DMS53 (cell line): ENCODE measurements around the gene KCNQ4.

Experiments used
- DNase-seq: peaks from one replicate; lab custom pipeline; 2025; lab: John Stamatoyannopoulos, UW

KCNQ4 gene

DNA sequence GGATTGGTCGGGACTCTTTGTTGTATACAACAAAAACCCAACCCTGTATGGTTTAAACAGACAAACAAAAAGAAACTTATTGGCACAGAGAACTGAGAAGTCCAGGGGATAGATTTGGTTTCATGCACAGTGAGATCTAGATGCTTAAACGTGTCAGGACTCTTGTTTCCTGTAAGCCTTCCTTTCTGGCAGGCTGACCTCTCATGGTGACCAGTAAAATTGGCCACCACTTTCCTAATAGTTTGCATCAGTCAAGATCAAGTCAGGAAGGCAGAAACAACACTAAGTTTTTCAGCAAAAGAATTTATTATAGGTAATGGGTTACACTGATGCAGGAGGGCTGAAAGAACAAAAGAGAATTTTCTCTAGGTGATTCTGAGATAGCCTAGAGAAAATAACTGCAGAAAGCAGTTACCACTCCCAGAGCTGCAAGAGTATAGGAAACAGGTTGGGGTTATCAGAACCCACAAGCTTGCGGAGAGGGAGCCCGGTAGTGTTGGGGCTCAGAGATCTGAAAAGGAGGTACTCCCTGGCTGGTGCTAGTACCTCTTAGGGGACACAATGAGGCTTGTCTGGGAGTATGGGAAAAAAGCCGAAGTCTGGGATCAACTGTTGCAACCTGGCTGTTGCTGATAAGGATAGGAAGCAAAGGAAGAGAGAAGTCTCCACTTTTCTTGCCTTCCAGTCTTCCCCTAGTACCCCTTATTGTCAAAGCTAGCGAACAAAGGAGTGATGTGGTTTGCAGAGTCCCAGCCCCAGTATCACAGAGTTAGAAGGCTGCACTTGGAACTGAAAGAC is 57.1 kb downstream of the KCNQ4 start:
- DNase-seq, result no peak

- DNase-seq, result no peak
These were observed 58.0 kb downstream of the KCNQ4 start for GRCh38 chr1:40841602-40842001.

DNA sequence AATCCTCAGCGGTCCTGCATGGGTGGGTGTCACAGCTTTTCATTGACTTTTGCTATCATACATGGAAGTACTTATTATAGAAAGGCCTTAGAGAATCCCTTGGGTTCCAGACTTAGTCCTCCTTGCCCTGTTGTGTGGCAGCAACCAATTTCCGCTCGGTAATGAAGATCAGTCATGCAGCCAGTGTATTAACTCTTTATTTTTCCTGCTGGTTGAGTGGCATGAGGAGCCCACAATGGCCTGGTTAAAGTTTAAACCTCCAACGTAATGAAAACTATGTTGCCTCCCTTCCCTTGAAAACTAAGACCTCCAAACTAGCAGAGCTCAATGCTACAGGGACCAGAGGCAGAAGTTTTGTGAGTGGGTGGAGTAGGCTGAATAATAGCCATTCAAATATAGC is 58.6 kb downstream of the KCNQ4 start:
- DNase-seq, result no peak

DNA sequence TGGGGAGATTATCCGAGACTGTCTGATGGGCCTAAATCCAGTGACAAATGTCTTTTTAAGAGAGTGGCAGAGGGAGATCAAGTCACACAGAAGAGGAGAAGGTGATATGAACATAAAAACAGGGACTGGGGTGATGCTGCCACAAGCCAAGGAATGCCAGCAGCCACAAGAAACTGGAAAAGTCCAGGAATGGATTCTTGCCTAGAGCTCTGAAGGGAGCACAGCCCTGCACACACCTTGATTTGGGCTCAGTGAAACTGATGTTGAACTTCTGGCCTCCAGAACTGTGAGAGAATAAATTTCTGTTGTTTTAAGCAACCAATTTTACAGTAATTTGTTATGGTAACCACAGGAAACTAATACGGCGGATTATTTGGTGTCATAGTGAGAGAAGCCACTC is 59.1 kb downstream of the KCNQ4 start:
- no peak for DNase-seq

DNA sequence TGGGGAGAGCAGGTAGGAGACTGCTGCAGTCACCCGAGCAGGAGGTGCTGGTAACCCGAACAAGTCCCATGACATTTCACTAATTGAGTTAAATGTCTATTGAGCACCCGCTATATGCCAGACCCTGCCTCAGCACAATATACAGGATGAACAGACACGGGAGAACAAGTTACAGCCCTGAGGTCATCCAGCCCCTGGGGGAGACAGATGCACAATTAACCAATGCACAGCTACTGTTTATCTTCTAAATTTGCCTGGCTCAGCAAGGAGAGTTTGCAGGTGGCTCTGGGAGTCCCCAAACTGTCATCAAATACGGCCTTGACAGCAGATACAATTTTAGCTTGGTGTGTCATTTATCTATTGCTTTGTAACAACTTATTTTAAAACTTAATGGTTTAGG is 60.5 kb downstream of the KCNQ4 start:
- DNase-seq, result no peak

GRCh38 chr1:40844887-40845878 is 61.6 kb downstream of the KCNQ4 start:
- DNase-seq, result no peak

DNA sequence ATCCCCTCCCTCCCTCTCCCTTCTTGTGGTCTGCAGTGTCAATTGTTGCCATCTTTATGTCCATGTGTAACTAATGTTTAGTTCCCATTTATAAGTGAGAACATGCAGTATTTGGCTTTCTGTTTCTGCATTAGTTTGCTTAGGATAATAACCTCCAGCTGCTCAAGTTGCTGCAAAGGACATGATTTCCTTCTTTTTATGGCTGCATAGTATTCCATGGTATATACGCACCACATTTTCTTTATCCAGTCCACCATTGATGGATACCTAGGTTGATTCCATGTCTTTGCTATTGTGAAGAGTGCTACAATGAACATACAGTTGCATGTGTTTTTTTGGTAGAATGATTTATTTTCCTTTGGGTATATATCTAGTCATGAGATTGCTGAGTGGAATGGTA is 62.3 kb downstream of the KCNQ4 start:
- no peak for DNase-seq

- no peak for DNase-seq
These were observed 63.6 kb downstream of the KCNQ4 start for GRCh38 chr1:40847023-40847745.

- DNase-seq, result peak; percentile 90
These were observed 65.1 kb downstream of the KCNQ4 start for GRCh38 chr1:40848530-40849189.

GRCh38 chr1:40849801-40850592 is 66.4 kb downstream of the KCNQ4 start:
- peak; percentile 80 for DNase-seq

GRCh38 chr1:40851643-40852042 is 68.1 kb downstream of the KCNQ4 start:
- DNase-seq, result no peak

DNA sequence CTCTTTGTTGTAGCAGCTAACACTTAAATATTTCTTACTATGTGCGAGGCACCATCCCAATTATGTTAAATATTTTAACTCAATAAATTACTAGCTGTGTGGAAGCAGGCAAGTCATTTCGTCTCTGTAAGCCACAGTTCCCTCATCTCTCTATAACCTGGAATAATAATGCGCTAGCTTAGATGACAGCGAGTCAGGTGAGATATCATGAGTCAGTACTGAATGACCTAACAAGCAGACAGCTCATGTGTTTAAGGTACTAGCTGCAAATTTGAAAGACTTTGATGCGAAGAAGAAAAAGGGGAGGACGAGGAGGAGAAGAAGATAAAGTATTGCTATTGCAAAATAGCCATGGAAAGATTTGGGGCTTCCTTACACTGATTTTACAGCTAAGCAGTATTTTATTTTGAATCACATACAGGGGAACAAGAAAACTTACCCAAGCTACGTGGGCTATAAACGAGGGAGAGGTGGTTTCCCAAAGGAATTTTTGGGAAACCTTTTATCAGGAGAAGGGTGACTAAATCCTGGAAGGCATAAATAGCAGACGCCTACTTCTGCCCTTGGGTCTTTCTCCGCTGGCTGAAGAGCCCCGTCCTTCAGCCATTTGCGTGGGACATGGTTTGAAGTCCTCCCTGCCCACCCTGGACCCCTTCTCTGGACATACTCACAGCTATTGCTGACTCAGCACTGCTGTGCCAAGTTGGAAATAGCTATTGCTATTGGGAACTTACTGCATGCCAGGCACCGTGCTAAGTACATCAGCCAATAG is 69.7 kb downstream of the KCNQ4 start:
- DNase-seq, result no peak

GRCh38 chr1:40853885-40854170 is 70.2 kb downstream of the KCNQ4 start:
- no peak for DNase-seq

DNA sequence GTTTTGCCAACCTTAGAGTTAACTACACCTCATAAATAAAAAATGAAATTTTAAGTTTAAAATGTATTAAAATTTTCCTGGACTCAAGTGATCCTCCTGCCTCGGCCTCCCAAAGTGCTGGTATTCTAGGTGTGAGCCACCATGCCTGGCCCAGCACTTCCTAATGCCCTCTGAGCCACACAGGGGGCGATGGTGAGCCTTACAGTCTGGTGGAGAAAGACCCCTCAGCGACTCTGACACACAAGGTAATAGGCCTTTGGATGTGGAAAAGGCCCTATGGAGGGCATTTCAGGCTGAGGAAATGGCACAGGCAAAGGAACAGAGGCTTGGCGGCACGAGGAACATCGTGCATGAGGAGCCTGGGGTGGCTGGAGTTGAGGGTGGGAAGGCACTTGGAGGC is 71.9 kb downstream of the KCNQ4 start:
- no peak for DNase-seq

- DNase-seq, result no peak
These were observed 72.5 kb downstream of the KCNQ4 start for GRCh38 chr1:40856116-40856515.

- no peak for DNase-seq
These were observed 73.2 kb downstream of the KCNQ4 start for GRCh38 chr1:40856656-40857302.

- DNase-seq, result no peak
These were observed 74.2 kb downstream of the KCNQ4 start for GRCh38 chr1:40857737-40858136.

DNA sequence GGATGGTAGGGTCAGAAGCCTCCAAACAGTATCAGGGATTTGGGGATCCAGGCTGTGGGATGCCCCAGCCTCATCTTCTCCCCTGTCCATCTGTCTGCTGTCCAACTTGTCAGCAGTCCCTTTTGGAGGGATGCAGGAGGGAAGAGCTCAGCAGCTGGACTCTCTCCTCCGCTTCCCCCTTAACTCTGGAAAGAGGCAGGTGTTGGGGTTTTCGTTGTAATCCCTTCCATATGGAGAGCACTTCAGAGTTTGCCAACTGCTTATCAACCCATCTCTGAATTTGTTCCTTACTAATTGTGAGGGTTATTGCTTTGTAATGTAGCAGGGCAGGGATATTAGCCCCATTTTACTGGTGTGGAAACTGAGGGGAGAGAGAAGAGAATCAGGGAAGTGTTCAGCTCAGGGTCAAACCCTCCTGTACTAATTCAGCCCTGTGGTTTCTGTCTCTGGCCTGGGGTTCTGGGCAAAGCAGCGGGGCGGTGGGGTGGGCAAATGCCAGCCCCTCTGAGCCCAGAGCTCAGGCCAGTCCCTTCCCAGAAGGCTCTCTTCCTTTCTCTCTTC is 75.3 kb downstream of the KCNQ4 start:
- no peak for DNase-seq

GRCh38 chr1:40860706-40861223 is 77.2 kb downstream of the KCNQ4 start:
- DNase-seq, result no peak
